ENCODE data around the gene PTPRS. TPM values are rescaled to one million over a fixed set of nuclear protein-coding genes. Genes with fewer than 3 reads are reported as not detected.

PTPRS gene
- total and polyA plus RNA-seq, 2 of the 13 experiments (the other 11 are each of a cell fraction or from before 2014, with no cell fraction given) = 32.7 to 43.9 TPM

GRCh38 chr19:5355076-5355475, 14.5 kb upstream of the PTPRS start (continued):
- TF ChIP-seq IRF9 (CRISPR knock-in tag; IDR thresholded peaks at IDR 0.05; ENCODE audit: borderline replicate concordance) (no peak), BORCS8-MEF2B (CRISPR knock-in tag; IDR thresholded peaks at IDR 0.05) (no peak), SRSF1 (optimal IDR thresholded peaks at IDR 0.05; ENCODE audit: low read depth, low read length) (no peak), ZFP1 (CRISPR knock-in tag; IDR thresholded peaks at IDR 0.05) (no peak), SP4 (CRISPR knock-in tag; IDR thresholded peaks at IDR 0.05) (no peak), ZNF770 (CRISPR knock-in tag; IDR thresholded peaks at IDR 0.05) (no peak), ZNF350 (CRISPR knock-in tag; IDR thresholded peaks at IDR 0.05; ENCODE audit: borderline replicate concordance, low read depth) (no peak), SP5 (CRISPR knock-in tag; IDR thresholded peaks at IDR 0.05; ENCODE audit: borderline replicate concordance, low read depth) (no peak)
- TF ChIP-seq, protein P1, sequence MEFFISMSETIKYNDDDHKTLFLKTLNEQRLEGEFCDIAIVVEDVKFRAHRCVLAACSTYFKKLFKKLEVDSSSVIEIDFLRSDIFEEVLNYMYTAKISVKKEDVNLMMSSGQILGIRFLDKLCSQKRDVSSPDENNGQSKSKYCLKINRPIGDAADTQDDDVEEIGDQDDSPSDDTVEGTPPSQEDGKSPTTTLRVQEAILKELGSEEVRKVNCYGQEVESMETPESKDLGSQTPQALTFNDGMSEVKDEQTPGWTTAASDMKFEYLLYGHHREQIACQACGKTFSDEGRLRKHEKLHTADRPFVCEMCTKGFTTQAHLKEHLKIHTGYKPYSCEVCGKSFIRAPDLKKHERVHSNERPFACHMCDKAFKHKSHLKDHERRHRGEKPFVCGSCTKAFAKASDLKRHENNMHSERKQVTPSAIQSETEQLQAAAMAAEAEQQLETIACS (CRISPR knock-in tag; IDR thresholded peaks at IDR 0.05) = no peak
- TF ChIP-seq, protein P2, sequence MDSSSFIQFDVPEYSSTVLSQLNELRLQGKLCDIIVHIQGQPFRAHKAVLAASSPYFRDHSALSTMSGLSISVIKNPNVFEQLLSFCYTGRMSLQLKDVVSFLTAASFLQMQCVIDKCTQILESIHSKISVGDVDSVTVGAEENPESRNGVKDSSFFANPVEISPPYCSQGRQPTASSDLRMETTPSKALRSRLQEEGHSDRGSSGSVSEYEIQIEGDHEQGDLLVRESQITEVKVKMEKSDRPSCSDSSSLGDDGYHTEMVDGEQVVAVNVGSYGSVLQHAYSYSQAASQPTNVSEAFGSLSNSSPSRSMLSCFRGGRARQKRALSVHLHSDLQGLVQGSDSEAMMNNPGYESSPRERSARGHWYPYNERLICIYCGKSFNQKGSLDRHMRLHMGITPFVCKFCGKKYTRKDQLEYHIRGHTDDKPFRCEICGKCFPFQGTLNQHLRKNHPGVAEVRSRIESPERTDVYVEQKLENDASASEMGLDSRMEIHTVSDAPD (CRISPR knock-in tag; IDR thresholded peaks at IDR 0.05) = no peak

Data from HepG2 (cell line).